Stimulated activated naive CD8-positive, alpha-beta T cell treated with anti-CD3 and anti-CD28 coated beads, Interleukin-15, Interleukin-2, amounts not matched to agents 100 ng/mL and 50 ng/mL, for 24 hours (primary cell): Measurements from ENCODE around the gene FBXW4.
"Not testable (repeated sequence)": the region's sequence is repeated elsewhere in the genome, so short reads cannot be mapped to it uniquely, and the experiment has no call there.

Experiments
- H3K27ac Mint-ChIP-seq: one replicate; pipeline ENCODE4 v1.8.0; 2021; ENCODE audit warnings: mild to moderate bottlenecking, mixed read lengths
- H3K27me3 Mint-ChIP-seq: one replicate; pipeline ENCODE4 v1.8.0; 2021; ENCODE audit warnings: mixed read lengths
- H3K36me3 Mint-ChIP-seq: one replicate; pipeline ENCODE4 v1.8.0; 2021; ENCODE audit warnings: low read depth, mixed read lengths
- H3K4me1 Mint-ChIP-seq: one replicate; pipeline ENCODE4 v1.8.0; 2021; ENCODE audit warnings: low read depth, mixed read lengths
- H3K4me3 Mint-ChIP-seq: one replicate; pipeline ENCODE4 v1.8.0; 2021; ENCODE audit warnings: mild to moderate bottlenecking, mixed read lengths
- H3K9me3 Mint-ChIP-seq: one replicate; pipeline ENCODE4 v1.8.0; 2021; ENCODE audit warnings: mixed read lengths

Gene FBXW4

GRCh38 chr10:101609481-101609880 lies 85.5 kb downstream of the FBXW4 start:
- Mint-ChIP-seq H3K27ac (no peak overlapping the region), H3K9me3 (no peaks in the 10 kb centered on the region), H3K4me1 (peaks cover 4% of the 10 kb centered on the region), H3K36me3 (peaks cover 17% of the 10 kb centered on the region), H3K4me3 (no peak overlapping the region), H3K27me3 (no peaks in the 10 kb centered on the region)

DNA sequence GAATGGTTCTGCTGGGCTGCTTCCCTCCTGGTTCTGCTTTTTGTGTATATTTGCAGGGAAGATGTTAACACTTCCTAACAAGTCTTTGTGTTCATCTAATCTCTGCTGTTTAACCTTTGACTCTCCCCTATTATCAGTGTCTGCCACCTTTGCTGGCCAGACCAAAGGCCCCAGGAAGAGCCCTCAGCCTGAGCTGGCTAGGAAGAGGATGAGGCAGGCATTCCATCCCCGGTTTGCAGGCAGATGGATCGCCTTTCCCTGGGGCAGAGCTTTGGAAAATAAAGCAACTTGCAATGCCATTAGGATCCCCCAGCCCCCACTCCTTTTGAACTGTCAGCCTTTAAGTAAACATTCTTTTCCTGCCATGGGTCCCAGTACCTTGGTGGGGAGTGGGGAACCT lies 87.8 kb downstream of the FBXW4 start:
- Mint-ChIP-seq H3K27ac (no peak overlapping the region), H3K36me3 (peaks cover 17% of the 10 kb centered on the region), H3K4me3 (no peak overlapping the region), H3K27me3 (no peaks in the 10 kb centered on the region), H3K4me1 (peaks cover 4% of the 10 kb centered on the region), H3K9me3 (no peaks in the 10 kb centered on the region)

GRCh38 chr10:101602761-101603398 lies 92.1 kb downstream of the FBXW4 start:
- no peak overlapping the region for H3K4me3 Mint-ChIP-seq
- H3K4me1 Mint-ChIP-seq, result no peaks in the 10 kb centered on the region
- peaks cover 9% of the 10 kb centered on the region for H3K36me3 Mint-ChIP-seq
- H3K27me3 Mint-ChIP-seq, result no peaks in the 10 kb centered on the region
- H3K9me3 Mint-ChIP-seq, result no peaks in the 10 kb centered on the region
- H3K27ac Mint-ChIP-seq, result no peak overlapping the region

DNA sequence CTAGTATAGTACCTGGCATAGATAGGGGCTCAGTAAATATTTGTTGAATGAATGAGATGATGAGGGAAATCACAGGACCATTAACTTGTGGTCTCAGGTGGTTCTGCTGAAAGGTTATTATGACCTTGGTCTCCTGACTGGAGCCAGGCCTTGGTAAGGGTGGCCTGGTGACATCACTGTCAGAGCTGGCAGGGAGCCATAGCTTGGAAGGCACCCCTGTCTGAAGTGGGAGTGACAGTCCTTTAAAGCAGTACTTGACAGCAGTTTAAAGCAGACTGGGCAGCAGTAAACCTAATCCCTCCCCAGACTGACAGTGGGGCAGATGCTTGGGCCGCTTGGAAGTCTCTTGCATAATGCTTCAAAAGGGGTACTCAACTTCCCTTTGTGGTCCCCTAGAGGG lies 93.4 kb downstream of the FBXW4 start:
- Mint-ChIP-seq H3K9me3 (no peaks in the 10 kb centered on the region), H3K4me1 (no peaks in the 10 kb centered on the region), H3K27me3 (no peaks in the 10 kb centered on the region), H3K27ac (no peak overlapping the region), H3K4me3 (no peak overlapping the region), H3K36me3 (peaks cover 8% of the 10 kb centered on the region)

DNA sequence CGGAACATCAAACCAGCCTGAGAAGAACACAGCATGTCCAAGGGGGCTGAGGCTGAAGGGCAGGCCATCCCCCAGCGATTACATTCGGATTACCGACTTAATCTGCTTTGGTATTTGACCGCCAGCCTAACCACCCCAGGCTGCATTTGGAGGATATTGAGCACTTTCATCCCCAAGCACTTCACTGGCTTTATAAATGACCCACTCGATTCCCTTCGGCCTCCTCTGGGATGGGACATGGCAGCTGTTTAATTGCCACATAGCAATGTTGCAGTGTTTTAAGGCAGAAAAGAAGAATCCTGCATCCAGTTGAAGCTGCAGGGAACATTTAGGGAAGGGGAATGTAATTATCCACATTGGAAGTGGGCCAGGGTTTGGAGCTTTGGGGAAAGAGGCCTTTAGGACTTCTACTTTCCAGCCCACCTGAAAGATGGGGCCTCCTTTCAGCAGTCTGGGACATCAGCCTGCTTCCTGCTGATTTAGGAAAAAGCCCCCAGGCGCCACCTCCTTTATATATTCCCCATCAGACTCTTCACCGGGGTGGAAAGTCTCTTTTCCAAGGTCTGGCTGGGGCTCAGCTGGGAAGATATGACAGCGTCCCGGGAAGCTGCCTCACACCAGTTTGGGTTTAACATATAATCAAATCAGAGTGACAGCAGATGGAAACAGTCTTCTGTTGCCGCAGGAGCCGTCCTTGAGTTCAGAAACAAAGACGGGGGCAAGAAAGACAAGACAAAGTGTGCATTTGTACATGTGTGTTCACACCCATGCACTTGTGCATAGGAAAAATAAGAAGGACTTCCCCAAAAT lies 97.7 kb downstream of the FBXW4 start:
- no peaks in the 10 kb centered on the region for H3K9me3 Mint-ChIP-seq
- no peaks in the 10 kb centered on the region for H3K27me3 Mint-ChIP-seq
- no peak overlapping the region for H3K4me3 Mint-ChIP-seq
- H3K27ac Mint-ChIP-seq, result no peak overlapping the region
- H3K4me1 Mint-ChIP-seq, result no peaks in the 10 kb centered on the region
- H3K36me3 Mint-ChIP-seq, result no peaks in the 10 kb centered on the region

- Mint-ChIP-seq H3K27ac (no peak overlapping the region), H3K27me3 (no peaks in the 10 kb centered on the region), H3K4me3 (no peak overlapping the region), H3K36me3 (no peaks in the 10 kb centered on the region), H3K9me3 (no peaks in the 10 kb centered on the region), H3K4me1 (no peaks in the 10 kb centered on the region)
Measured at GRCh38 chr10:101595591-101596433, 99.2 kb downstream of the FBXW4 start.

DNA sequence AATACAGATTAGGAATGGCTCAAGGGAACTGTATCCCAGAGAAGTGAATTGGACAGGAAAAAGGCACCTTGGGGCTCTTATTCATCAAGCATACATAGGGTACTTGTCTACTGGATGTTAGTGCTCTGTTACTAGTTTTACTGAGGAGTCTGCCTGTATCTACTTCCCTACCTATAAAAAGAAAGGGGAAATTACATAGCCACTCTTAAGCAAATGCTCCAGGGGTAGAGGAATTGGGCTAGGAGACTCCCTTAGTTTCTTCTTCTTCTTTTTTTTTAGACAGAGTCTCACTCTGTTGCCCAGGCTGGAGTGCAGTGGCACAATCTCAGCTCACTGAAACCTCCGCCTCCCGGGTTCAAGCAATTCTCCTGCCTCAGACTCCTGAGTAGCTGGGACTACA lies 101.6 kb downstream of the FBXW4 start:
- H3K4me1 Mint-ChIP-seq, H3K4me3 Mint-ChIP-seq: not testable (repeated sequence)

DNA sequence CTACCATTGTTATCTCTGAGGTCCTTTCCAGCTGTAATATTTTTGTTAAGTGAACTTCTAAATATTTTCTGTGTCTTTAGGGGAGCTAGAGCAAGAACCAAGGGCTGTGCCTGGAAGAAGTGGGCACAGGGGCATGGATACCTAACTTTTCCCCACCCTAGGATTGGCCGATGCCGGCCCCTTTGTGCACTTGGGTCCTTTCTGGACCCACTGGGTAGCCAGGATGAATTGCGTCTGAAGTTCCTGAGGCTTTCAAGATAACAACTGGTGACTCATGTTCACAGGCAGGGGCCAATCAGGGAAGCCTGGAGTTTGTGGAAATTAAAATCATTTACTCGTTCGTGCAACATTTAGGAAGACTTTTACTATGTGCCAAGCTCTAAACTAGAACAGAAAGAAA lies 106.1 kb downstream of the FBXW4 start:
- H3K36me3 Mint-ChIP-seq, result peaks cover 8% of the 10 kb centered on the region
- H3K27ac Mint-ChIP-seq, result peak overlapping the region; percentile 70
- H3K9me3 Mint-ChIP-seq, result no peaks in the 10 kb centered on the region
- H3K4me1 Mint-ChIP-seq, result peaks cover 16% of the 10 kb centered on the region
- peak overlapping the region; percentile 92 for H3K4me3 Mint-ChIP-seq
- H3K27me3 Mint-ChIP-seq, result no peaks in the 10 kb centered on the region

More for the DNA sequence above, 101.6 kb downstream of the FBXW4 start:
- H3K27me3 Mint-ChIP-seq, H3K27ac Mint-ChIP-seq, H3K36me3 Mint-ChIP-seq, H3K9me3 Mint-ChIP-seq: not testable (repeated sequence)

- no peaks in the 10 kb centered on the region for H3K27me3 Mint-ChIP-seq
- peaks cover 12% of the 10 kb centered on the region for H3K36me3 Mint-ChIP-seq
- H3K4me1 Mint-ChIP-seq, result peaks cover 16% of the 10 kb centered on the region
- H3K27ac Mint-ChIP-seq, result peak within 1 kb of the TSS; percentile 70
- H3K4me3 Mint-ChIP-seq, result peak within 1 kb of the TSS; percentile 92
- no peaks in the 10 kb centered on the region for H3K9me3 Mint-ChIP-seq
Measured at GRCh38 chr10:101587725-101588653, 107.0 kb downstream of the FBXW4 start, which contains the start of the genes DPCD and POLL. TSS of gene DPCD (plus strand) at chr10:101588321. CDS start at chr10:101588337, 16 bp downstream. TSS of gene POLL (minus strand) at chr10:101588257. CDS start at chr10:101587360, 897 bp downstream.

DNA sequence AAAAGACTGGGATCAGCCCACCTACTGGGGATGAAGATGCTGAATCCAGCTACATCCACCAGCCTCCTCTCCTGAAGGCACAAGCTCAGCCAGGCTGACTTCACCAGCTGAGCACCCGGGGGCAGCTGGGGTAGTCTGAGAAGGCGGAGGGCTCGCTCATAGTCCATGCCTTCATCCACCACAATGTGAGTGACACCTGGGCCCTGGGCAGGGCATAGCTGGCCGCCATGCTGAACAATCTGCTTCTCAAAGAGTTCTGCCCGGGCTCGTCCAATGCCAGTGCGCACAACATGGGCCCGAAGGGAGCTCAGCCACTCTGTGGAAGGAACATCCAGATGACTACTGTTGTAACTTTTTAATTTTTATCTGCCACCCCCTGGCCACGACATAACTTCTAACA lies 109.1 kb downstream of the FBXW4 start:
- no peaks in the 10 kb centered on the region for H3K27me3 Mint-ChIP-seq
- no peaks in the 10 kb centered on the region for H3K9me3 Mint-ChIP-seq
- peaks cover 16% of the 10 kb centered on the region for H3K4me1 Mint-ChIP-seq
- peaks cover 12% of the 10 kb centered on the region for H3K36me3 Mint-ChIP-seq
- no peak overlapping the region for H3K4me3 Mint-ChIP-seq
- no peak overlapping the region for H3K27ac Mint-ChIP-seq

- no peaks in the 10 kb centered on the region for H3K4me1 Mint-ChIP-seq
- H3K27ac Mint-ChIP-seq, result no peak overlapping the region
- H3K27me3 Mint-ChIP-seq, result no peaks in the 10 kb centered on the region
- no peaks in the 10 kb centered on the region for H3K9me3 Mint-ChIP-seq
- H3K4me3 Mint-ChIP-seq, result no peak overlapping the region
- peaks cover 18% of the 10 kb centered on the region for H3K36me3 Mint-ChIP-seq
Measured at GRCh38 chr10:101580486-101581399, 114.2 kb downstream of the FBXW4 start.

GRCh38 chr10:101579516-101579870 lies 115.5 kb downstream of the FBXW4 start:
- no peaks in the 10 kb centered on the region for H3K4me1 Mint-ChIP-seq
- H3K4me3 Mint-ChIP-seq, result no peak overlapping the region
- peaks cover 16% of the 10 kb centered on the region for H3K36me3 Mint-ChIP-seq
- H3K27ac Mint-ChIP-seq, result no peak overlapping the region
- no peaks in the 10 kb centered on the region for H3K9me3 Mint-ChIP-seq
- no peaks in the 10 kb centered on the region for H3K27me3 Mint-ChIP-seq

DNA sequence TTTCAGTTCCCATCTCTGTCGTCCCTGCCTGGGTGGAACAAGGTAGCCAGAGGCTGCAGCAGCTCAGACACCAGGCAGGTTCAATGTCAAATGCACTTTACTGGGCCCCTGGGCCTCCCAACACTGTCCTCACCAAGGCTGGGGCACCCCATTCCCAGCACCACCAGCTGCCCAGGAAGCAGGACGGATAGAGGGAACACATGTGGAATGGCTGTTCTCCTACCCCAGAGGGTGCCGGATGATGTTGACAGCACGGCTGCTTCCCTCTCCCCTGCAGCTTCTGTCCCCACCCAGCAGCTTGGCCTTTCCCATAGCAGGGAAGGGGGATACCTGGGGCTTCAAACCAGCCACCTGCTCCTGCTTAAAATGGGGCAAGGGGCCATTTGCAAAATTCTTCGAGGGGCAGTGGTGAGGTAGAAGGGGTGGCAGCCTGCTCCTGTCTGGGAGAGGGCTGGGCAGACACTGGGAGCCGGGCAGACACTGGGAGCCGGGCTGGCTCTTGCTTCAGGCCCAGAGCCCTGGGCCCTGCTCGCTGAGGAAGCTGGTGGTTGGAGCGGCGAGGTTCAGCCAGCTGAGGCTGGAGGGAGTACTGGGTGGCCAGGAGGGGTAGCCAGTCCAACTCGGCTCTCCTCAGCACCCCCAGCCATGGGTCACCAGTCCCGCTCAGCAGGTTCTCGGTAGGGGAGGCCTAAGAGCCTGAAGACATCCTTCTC lies 116.0 kb downstream of the FBXW4 start:
- no peaks in the 10 kb centered on the region for H3K4me1 Mint-ChIP-seq
- no peaks in the 10 kb centered on the region for H3K27me3 Mint-ChIP-seq
- H3K9me3 Mint-ChIP-seq, result no peaks in the 10 kb centered on the region
- no peak overlapping the region for H3K27ac Mint-ChIP-seq
- H3K36me3 Mint-ChIP-seq, result peaks cover 11% of the 10 kb centered on the region
- H3K4me3 Mint-ChIP-seq, result no peak overlapping the region
